ENCODE measurements around the gene HOXA6.

Gene HOXA6

DNA sequence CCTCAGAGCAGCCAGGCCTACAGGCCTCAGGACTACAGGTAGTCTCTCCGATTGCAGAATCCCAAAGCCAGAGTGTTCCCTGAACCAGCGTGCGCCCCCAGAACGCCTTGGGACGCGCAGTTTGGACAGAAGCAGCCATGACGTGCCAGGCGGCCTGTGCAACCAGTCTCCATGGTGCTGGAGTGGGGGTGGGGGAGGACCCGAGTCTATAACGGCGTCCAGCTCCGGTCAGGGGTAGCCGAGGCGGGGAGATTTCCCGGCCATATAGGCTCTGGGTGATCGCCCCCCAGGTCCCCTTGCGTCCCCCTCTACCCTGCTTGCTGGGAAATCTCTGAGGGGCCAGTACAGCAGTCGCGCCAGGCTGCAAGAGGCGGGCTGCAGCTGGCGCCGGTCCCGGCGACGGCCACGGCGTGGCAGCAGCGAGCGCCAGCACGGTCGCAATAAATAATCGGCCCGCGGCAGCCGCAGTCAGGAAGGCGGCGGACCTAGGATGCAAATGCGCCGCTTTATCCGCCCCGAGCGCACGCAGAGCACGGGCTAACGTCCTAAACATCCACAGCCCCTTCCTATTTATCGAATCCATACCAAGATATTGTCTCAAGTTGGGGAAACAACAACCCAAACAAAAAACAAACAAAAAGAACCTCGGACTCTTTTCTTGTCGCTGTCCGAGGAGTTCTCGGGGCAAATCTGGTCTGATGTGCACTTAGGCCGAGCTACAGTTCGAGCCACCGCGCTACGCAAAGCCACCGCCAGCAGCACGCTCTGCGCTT lies 3.2 kb upstream of the HOXA6 start:
- no peak for DNase-seq (ENCODE audit: low read depth)
- TF ChIP-seq, protein P1, sequence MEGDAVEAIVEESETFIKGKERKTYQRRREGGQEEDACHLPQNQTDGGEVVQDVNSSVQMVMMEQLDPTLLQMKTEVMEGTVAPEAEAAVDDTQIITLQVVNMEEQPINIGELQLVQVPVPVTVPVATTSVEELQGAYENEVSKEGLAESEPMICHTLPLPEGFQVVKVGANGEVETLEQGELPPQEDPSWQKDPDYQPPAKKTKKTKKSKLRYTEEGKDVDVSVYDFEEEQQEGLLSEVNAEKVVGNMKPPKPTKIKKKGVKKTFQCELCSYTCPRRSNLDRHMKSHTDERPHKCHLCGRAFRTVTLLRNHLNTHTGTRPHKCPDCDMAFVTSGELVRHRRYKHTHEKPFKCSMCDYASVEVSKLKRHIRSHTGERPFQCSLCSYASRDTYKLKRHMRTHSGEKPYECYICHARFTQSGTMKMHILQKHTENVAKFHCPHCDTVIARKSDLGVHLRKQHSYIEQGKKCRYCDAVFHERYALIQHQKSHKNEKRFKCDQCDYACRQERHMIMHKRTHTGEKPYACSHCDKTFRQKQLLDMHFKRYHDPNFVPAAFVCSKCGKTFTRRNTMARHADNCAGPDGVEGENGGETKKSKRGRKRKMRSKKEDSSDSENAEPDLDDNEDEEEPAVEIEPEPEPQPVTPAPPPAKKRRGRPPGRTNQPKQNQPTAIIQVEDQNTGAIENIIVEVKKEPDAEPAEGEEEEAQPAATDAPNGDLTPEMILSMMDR (IDR thresholded peaks at IDR 0.05; ENCODE audit: low read depth, low read length, missing control alignments) = peak; percentile 84
- H3K4me3 ChIP-seq (ENCODE audit: low read depth, low read length) = peak overlapping the region; percentile 1

DNA sequence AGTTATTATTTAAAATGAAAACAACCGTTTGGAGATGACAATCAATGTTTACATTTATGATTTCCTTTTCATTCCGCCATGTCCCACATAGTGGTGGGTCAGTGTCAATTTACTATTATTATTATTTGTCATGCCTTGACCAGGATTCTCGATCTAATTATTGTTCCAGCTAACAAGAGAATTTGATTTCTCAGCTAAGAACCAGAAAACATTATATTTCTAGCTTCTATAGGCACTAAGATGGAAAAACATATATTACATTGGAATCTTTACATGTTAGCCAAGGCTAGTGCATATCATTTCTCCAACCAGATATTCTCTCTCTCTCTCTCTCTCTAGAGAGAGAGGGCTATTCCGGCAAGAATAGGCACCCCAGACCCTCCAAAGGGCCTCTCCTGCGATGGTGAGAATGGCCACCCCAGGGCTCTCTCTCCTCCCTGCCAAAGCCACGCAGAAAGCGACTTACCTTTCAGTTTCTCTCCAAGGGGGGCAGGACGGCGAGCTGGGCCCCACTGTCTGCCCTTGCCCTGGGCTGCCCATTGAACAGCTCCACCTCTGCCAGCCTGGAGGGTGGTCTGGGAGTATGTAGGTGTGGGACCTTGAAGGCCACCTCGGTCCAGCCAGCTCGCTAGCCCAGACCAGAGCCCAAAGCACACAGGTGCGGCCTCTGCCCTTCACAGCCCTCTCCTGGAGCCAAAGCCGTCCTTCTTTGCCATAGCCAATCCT lies 2.4 kb upstream of the HOXA6 start:
- TF ChIP-seq, protein P1 (IDR thresholded peaks at IDR 0.05; ENCODE audit: low read depth, low read length, missing control alignments) = no peak
- no peak for DNase-seq (ENCODE audit: low read depth)
- no peak overlapping the region for H3K4me3 ChIP-seq (ENCODE audit: low read depth, low read length)

DNA sequence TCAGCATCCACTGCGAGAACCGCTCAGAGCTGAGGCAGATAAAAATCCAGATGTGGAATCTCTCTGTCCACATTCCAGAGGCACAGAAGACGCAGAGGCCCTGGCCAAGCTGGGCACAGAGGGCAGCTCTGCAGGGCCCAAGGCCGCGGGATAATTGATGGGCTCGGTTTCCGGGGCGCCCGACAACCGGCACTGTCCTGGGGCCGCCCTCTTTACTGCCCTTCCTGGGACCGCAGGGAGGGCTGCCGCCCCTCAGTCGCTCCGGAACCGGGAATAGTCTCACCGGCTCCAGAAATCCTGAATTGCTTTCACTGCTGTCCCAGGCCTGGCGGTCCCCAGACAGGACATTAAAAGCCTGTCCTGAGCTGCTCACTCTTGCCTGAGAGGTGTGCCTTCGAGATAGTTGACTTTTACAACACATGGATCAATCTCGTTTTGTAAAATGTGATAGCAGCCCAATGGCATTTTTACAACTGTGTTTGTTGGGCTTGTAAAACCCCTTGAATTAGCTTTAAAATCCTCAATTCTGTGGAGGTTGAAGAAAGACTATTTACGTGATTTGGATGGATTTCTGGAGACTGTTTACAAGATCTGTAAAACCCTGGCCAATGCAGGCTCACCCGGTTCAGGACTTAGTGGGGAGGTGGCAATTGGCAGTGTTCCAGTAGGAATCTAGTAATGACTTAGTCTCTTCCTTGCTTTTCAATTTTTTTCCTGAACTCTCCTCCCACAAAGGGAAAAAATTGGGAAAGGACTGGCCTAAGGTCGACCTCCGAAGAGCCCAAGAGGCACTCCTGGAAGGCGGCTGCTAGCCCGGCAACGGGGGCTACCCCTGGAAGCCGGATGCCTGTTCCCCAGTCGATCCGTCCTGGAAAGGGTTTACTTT lies 1.4 kb upstream of the HOXA6 start:
- H3K4me3 ChIP-seq (ENCODE audit: low read depth, low read length) = no peak overlapping the region
- DNase-seq (ENCODE audit: low read depth) = no peak
- TF ChIP-seq, protein P1 (IDR thresholded peaks at IDR 0.05; ENCODE audit: low read depth, low read length, missing control alignments) = no peak

DNA sequence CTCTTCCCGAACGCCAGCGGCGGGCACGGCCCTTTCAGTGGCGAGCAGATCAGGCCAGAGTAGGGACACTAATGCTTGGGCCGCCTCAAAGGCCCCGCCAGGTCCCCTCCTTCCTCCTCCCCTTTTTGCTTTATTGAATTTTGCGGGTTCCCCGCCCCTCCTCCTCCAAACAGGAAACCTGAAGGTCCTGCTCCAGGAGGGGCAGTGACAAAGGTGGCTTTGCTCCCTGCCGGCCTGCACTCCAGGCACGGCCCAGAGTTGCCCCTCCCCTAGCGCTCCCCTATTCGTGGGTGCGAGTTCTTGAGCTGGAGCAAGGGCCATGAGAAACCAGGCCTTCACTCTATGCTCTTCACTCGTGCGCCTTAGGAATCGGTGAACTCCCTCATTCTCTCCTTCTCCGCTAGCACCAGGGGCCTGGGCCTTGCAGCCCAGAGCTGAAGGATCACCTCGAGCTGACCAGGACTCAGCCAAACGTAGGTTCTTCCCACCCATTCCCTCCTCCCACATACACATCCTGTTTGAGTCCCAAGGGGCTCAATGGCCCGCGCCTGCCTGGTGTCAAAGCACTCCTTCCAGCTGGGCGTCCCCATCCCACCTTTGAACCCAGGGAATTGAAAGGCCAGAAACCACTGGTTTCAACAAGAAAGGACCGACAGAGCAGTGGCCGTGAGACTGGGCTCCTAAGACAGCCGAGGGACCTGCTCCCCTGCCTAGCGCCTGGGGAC lies 619 bp upstream of the HOXA6 start:
- no peak for DNase-seq (ENCODE audit: low read depth)
- TF ChIP-seq, protein P1 (IDR thresholded peaks at IDR 0.05; ENCODE audit: low read depth, low read length, missing control alignments) = no peak
- H3K4me3 ChIP-seq (ENCODE audit: low read depth, low read length) = no peak overlapping the region

DNA sequence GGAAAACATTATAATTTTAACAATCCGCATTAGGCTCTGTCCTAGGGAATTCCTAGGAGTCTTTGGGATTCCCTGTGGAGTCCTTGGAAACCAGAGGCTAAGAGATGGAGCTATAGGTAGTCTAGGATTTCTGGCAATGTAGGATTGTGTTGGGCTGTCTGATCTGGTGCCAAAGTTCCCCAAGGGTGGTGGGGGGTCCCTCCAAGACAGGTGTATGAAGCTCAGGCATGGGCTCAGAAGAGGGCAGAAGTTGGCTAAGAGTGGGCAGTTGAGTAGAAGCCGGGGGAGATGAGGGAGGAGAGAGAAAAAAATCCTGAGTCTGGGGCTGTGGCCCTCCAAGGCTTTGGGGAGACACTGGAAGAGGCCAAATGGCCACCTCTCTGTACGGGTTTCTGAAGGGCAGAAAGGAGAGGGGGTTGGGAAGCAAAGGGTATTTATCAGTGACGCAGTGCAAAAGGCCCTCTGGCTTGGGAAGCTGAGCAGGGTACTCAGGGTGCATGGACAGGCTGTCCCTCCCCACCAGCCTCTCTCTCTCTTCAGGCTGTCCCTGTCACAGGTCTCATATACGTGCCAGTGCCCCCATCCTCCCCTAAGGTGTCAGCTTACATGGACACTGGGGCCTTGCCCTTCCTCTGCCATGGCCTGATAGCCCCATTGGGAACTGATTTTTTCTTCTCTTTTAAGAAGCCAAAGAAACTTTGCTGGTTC lies 929 bp downstream of the HOXA6 start:
- H3K4me3 ChIP-seq (ENCODE audit: low read depth, low read length) = no peak overlapping the region
- TF ChIP-seq, protein P1 (IDR thresholded peaks at IDR 0.05; ENCODE audit: low read depth, low read length, missing control alignments) = no peak
- DNase-seq (ENCODE audit: low read depth) = no peak

All from GM12864 (cell line).